Kidney (tissue), 14 donors: ENCODE data around the gene IL21R. TPM values are rescaled to one million over a fixed set of nuclear protein-coding genes. Genes with fewer than 3 reads are reported as not detected.

ENCODE experiments used
- DNase-seq, 5 donors: peaks; one replicate each; pipeline ENCODE4 v3.0.0-alpha.2; 2013 to 2020
- FAIRE-seq: peaks from 2 replicates; lab custom pipeline; 2012; peaks lifted over from hg19 to GRCh38; lab: Jason Lieb, UNC
- H3K27ac ChIP-seq, 2 donors: one replicate each; pipeline ENCODE4 v1.7.0; 2013; ENCODE audit warnings: low read depth in 2 of 2, low read length in 2 of 2, inconsistent platforms in 1 of 2
- H3K27me3 ChIP-seq: one replicate; pipeline ENCODE4 v1.7.1; 2013; ENCODE audit warnings: low read length, inconsistent platforms; ENCODE audit not compliant: control insufficient read depth, insufficient read depth
- H3K36me3 ChIP-seq, 3 donors: one replicate each; pipeline versions ENCODE4 v1.7.0 to v1.7.1; 2013; ENCODE audit warnings: low read length in 3 of 3, control low read depth in 1 of 3, inconsistent platforms in 1 of 3; ENCODE audit not compliant: insufficient read depth in 3 of 3, control insufficient read depth in 2 of 3
- H3K4me1 ChIP-seq, 3 donors: one replicate each; pipeline versions ENCODE4 v1.7.0 to v1.7.1; 2013; ENCODE audit warnings: low read length in 3 of 3, inconsistent platforms in 1 of 3, low read depth in 1 of 3; ENCODE audit not compliant: control insufficient read depth in 2 of 3, insufficient read depth in 2 of 3
- H3K4me3 ChIP-seq, 3 donors: one replicate each; pipeline versions ENCODE4 v1.7.0 to v1.8.1; 2013; ENCODE audit warnings: low read length in 3 of 3, control low read depth in 1 of 3, inconsistent platforms in 1 of 3
- H3K9ac ChIP-seq, 3 donors: one replicate each; pipeline versions ENCODE4 v1.7.0 to v1.7.1; 2013; ENCODE audit warnings: low read length in 3 of 3, control low read depth in 1 of 3, inconsistent platforms in 1 of 3
- H3K9me3 ChIP-seq, 3 donors: one replicate each; pipeline versions ENCODE4 v1.7.0 to v1.7.1; 2013; ENCODE audit warnings: low read length in 3 of 3, control low read depth in 1 of 3, inconsistent platforms in 1 of 3; ENCODE audit not compliant: control insufficient read depth in 2 of 3, insufficient read depth in 1 of 3
- CTCF ChIP-seq: IDR thresholded peaks from 3 replicates; pipeline ENCODE4 v1.5.1; 2012; ENCODE audit warnings: mild to moderate bottlenecking, moderate library complexity, borderline replicate concordance; ENCODE audit not compliant: insufficient read depth; ENCODE audit errors: extremely low read depth
- intact Hi-C: fragments of 100-400 bp; cut with DNase I; formaldehyde crosslinking; loops from one replicate; pipeline ENCODE4 v1.11.1; 2022
- polyA plus RNA-seq: library from polyadenylated mRNA; stranded (reverse); fragments of 350-450 nt; fragmentation: Illumina TruSeq; extraction: RNeasy Lipid Tissue Mini Kit (QIAGEN cat#74804); gene quantifications from one replicate; pipeline ENCODE4 v1.2.3, GENCODE V29; 2014; ENCODE audit warnings: low read depth, low replicate concordance; ENCODE audit not compliant: insufficient read depth
- total RNA-seq: library from RNA; stranded (reverse); fragmentation: NEBNext Ultra II Directional; extraction: Animal tissue kit (Norgen Biotek cat#: 25700); gene quantifications from one replicate; pipeline ENCODE4 v1.2.1, GENCODE V29; 2021
- donor health status: control.
- donor health status: control.
- donor health status: control.
- donor health status: control.
- donor health status: control.
- donor health status: DM: yes; HTN: yes; CAD: no.
- donor health status: Normal renal cell carcinoma (clear cell type).

The IL21R gene
- total and polyA plus RNA-seq, 2 donors from 2014 or later: 0.65 to 3.0 TPM

- Histone ChIP-seq H3K9me3 (peaks cover 0 to 13% (median 0%) of the 10 kb centered on the region in 3 donors), H3K27ac (no peak overlapping the region), H3K9ac (no peak overlapping the region), H3K4me1 (no peaks in the 10 kb centered on the region), H3K4me3 (no peak overlapping the region), H3K27me3 (no peaks in the 10 kb centered on the region), H3K36me3 (no peaks in the 10 kb centered on the region)
- DNase-seq (no peak), FAIRE-seq (no peak)
- intact Hi-C loops: loop anchor here (10.0 kb wide), 1 partner anchor 65 kb away; no protein-coding TSS in a partner anchor
- TF ChIP-seq CTCF: no peak
These were observed 22.1 kb upstream of the IL21R start for GRCh38 chr16:27379919-27380318.

GRCh38 chr16:27381236-27381635, 20.7 kb upstream of the IL21R start:
- H3K9me3 ChIP-seq: peaks cover 0 to 13% (median 0%) of the 10 kb centered on the region in 3 donors
- H3K27ac ChIP-seq: no peak overlapping the region
- FAIRE-seq (no peak), DNase-seq (no peak)
- H3K4me1 ChIP-seq: no peaks in the 10 kb centered on the region
- H3K9ac ChIP-seq: no peak overlapping the region
- no peak for TF ChIP-seq CTCF
- no peaks in the 10 kb centered on the region for H3K36me3 ChIP-seq
- H3K4me3 ChIP-seq: no peak overlapping the region
- H3K27me3 ChIP-seq: no peaks in the 10 kb centered on the region
- intact Hi-C loops: loop anchor here (10.0 kb wide), 1 partner anchor 64 kb away; no protein-coding TSS in a partner anchor

- DNase-seq (no peak), FAIRE-seq (no peak)
- Histone ChIP-seq H3K4me1 (no peaks in the 10 kb centered on the region), H3K9me3 (peaks cover 0 to 13% (median 0%) of the 10 kb centered on the region in 3 donors), H3K27ac (no peak overlapping the region), H3K9ac (no peak overlapping the region), H3K4me3 (no peak overlapping the region), H3K36me3 (no peaks in the 10 kb centered on the region), H3K27me3 (no peaks in the 10 kb centered on the region)
- TF ChIP-seq CTCF: no peak
- intact Hi-C loops: loop anchor here (10.0 kb wide), 1 partner anchor 63 kb away; no protein-coding TSS in a partner anchor
These were observed 19.8 kb upstream of the IL21R start for GRCh38 chr16:27381974-27382855.
